Measurements from ENCODE around the gene IDI2.

IDI2 gene

GRCh38 chr10:995559-995926, 30.1 kb downstream of the IDI2 start:
- DNase-seq (ENCODE audit: extremely low read depth, low read depth) = no peak

GRCh38 chr10:994836-995558, 30.7 kb downstream of the IDI2 start:
- no peak for DNase-seq (ENCODE audit: extremely low read depth, low read depth)
- no peak for TF ChIP-seq CTCF (IDR thresholded peaks at IDR 0.05; ENCODE audit: low read depth, low read length)

More at GRCh38 chr10:995559-995926, 30.1 kb downstream of the IDI2 start:
- no peak for TF ChIP-seq CTCF (IDR thresholded peaks at IDR 0.05; ENCODE audit: low read depth, low read length)

- DNase-seq (ENCODE audit: extremely low read depth, low read depth) = no peak
- TF ChIP-seq CTCF (IDR thresholded peaks at IDR 0.05; ENCODE audit: low read depth, low read length) = no peak
Observed at GRCh38 chr10:992871-993270, 32.8 kb downstream of the IDI2 start.

GRCh38 chr10:992467-992866, 33.2 kb downstream of the IDI2 start:
- no peak for TF ChIP-seq CTCF (IDR thresholded peaks at IDR 0.05; ENCODE audit: low read depth, low read length)
- no peak for DNase-seq (ENCODE audit: extremely low read depth, low read depth)

GRCh38 chr10:990808-991207, 34.9 kb downstream of the IDI2 start:
- no peak for TF ChIP-seq CTCF (IDR thresholded peaks at IDR 0.05; ENCODE audit: low read depth, low read length)
- DNase-seq (ENCODE audit: extremely low read depth, low read depth) = no peak

- TF ChIP-seq CTCF (IDR thresholded peaks at IDR 0.05; ENCODE audit: low read depth, low read length) = no peak
Observed at GRCh38 chr10:988667-989545, 36.8 kb downstream of the IDI2 start.

More at GRCh38 chr10:988667-989545, 36.8 kb downstream of the IDI2 start:
- DNase-seq (ENCODE audit: extremely low read depth, low read depth) = no peak

All from AG09319 (cell line).